ENCODE results near the gene ALG13. TPM values are rescaled to one million over a fixed set of nuclear protein-coding genes. Genes with fewer than 3 reads are reported as not detected.

The ALG13 gene
- total and polyA plus RNA-seq, 2 donors from 2014 or later, result 43.1 to 45.5 TPM

- H3K9ac ChIP-seq (ENCODE audit: low read length in 3 of 3), result no peak overlapping the region
- H3K9me3 ChIP-seq (ENCODE audit: control insufficient read depth in 2 of 3, insufficient read depth in 1 of 3, low read length in 3 of 3), result no peaks in the 10 kb centered on the region
- no peaks in the 10 kb centered on the region for H3K4me1 ChIP-seq (ENCODE audit: control insufficient read depth in 2 of 3, insufficient read depth in 2 of 3, low read depth in 1 of 3, low read length in 3 of 3)
- H3K36me3 ChIP-seq (ENCODE audit: control insufficient read depth in 2 of 3, insufficient read depth in 3 of 3, low read length in 3 of 3), result no peaks in the 10 kb centered on the region
- FAIRE-seq (no peak), DNase-seq (no peak)
- no peaks in the 10 kb centered on the region for H3K27me3 ChIP-seq (ENCODE audit: control insufficient read depth, insufficient read depth, low read length)
- H3K4me3 ChIP-seq (ENCODE audit: low read length in 3 of 3), result no peak overlapping the region
- intact Hi-C loops (cut with DNase I), result no loop called here
- no peak overlapping the region for H3K27ac ChIP-seq (ENCODE audit: low read depth in 2 of 2, low read length in 2 of 2)
- no peak for TF ChIP-seq CTCF (IDR thresholded peaks at IDR 0.05; ENCODE audit: borderline replicate concordance, extremely low read depth, insufficient read depth)
These were observed 32.2 kb upstream of the ALG13 start for GRCh38 chrX:111648802-111649201.

- DNase-seq, result no peak
- Histone ChIP-seq H3K27me3 (ENCODE audit: control insufficient read depth, insufficient read depth, low read length) (no peaks in the 10 kb centered on the region), H3K4me1 (ENCODE audit: control insufficient read depth in 2 of 3, insufficient read depth in 2 of 3, low read depth in 1 of 3, low read length in 3 of 3) (no peaks in the 10 kb centered on the region), H3K4me3 (ENCODE audit: low read length in 3 of 3) (no peak overlapping the region), H3K9ac (ENCODE audit: low read length in 3 of 3) (no peak overlapping the region), H3K9me3 (ENCODE audit: control insufficient read depth in 2 of 3, insufficient read depth in 1 of 3, low read length in 3 of 3) (no peaks in the 10 kb centered on the region), H3K36me3 (ENCODE audit: control insufficient read depth in 2 of 3, insufficient read depth in 3 of 3, low read length in 3 of 3) (no peaks in the 10 kb centered on the region), H3K27ac (ENCODE audit: low read depth in 2 of 2, low read length in 2 of 2) (no peak overlapping the region)
- no peak for FAIRE-seq
- intact Hi-C loops (cut with DNase I), result no loop called here
- TF ChIP-seq CTCF (IDR thresholded peaks at IDR 0.05; ENCODE audit: borderline replicate concordance, extremely low read depth, insufficient read depth), result no peak
These were observed 31.3 kb upstream of the ALG13 start for GRCh38 chrX:111649638-111650037.

GRCh38 chrX:111650845-111651244 is 30.1 kb upstream of the ALG13 start:
- Histone ChIP-seq H3K4me1 (ENCODE audit: control insufficient read depth in 2 of 3, insufficient read depth in 2 of 3, low read depth in 1 of 3, low read length in 3 of 3) (no peaks in the 10 kb centered on the region), H3K9ac (ENCODE audit: low read length in 3 of 3) (no peak overlapping the region), H3K36me3 (ENCODE audit: control insufficient read depth in 2 of 3, insufficient read depth in 3 of 3, low read length in 3 of 3) (no peaks in the 10 kb centered on the region), H3K27ac (ENCODE audit: low read depth in 2 of 2, low read length in 2 of 2) (no peak overlapping the region), H3K27me3 (ENCODE audit: control insufficient read depth, insufficient read depth, low read length) (no peaks in the 10 kb centered on the region), H3K4me3 (ENCODE audit: low read length in 3 of 3) (no peak overlapping the region), H3K9me3 (ENCODE audit: control insufficient read depth in 2 of 3, insufficient read depth in 1 of 3, low read length in 3 of 3) (no peaks in the 10 kb centered on the region)
- FAIRE-seq, result no peak
- DNase-seq, result no peak
- no peak for TF ChIP-seq CTCF (IDR thresholded peaks at IDR 0.05; ENCODE audit: borderline replicate concordance, extremely low read depth, insufficient read depth)
- intact Hi-C loops (cut with DNase I), result no loop called here

- DNase-seq, result peak in 1 of 5 donors; percentile 0
- intact Hi-C loops (cut with DNase I), result no loop called here
- Histone ChIP-seq H3K9me3 (ENCODE audit: control insufficient read depth in 2 of 3, insufficient read depth in 1 of 3, low read length in 3 of 3) (no peaks in the 10 kb centered on the region), H3K27ac (ENCODE audit: low read depth in 2 of 2, low read length in 2 of 2) (no peak overlapping the region), H3K27me3 (ENCODE audit: control insufficient read depth, insufficient read depth, low read length) (no peaks in the 10 kb centered on the region), H3K36me3 (ENCODE audit: control insufficient read depth in 2 of 3, insufficient read depth in 3 of 3, low read length in 3 of 3) (no peaks in the 10 kb centered on the region), H3K4me1 (ENCODE audit: control insufficient read depth in 2 of 3, insufficient read depth in 2 of 3, low read depth in 1 of 3, low read length in 3 of 3) (no peaks in the 10 kb centered on the region), H3K4me3 (ENCODE audit: low read length in 3 of 3) (no peak overlapping the region), H3K9ac (ENCODE audit: low read length in 3 of 3) (no peak overlapping the region)
- no peak for TF ChIP-seq CTCF (IDR thresholded peaks at IDR 0.05; ENCODE audit: borderline replicate concordance, extremely low read depth, insufficient read depth)
- FAIRE-seq, result no peak
These were observed 28.3 kb upstream of the ALG13 start for GRCh38 chrX:111652719-111653118.
